Transverse colon (tissue), 4 donors: Measurements from ENCODE around the gene ZNF560. TPM values are rescaled to one million over a fixed set of nuclear protein-coding genes. Genes with fewer than 3 reads are reported as not detected.

ENCODE experiments used
- DNase-seq: peaks from one replicate; pipeline ENCODE4 v3.0.0-alpha.2; 2019
- H3K27ac ChIP-seq, 4 donors: fragments of 200-600 bp; sonication (generic); 2 replicates each; pipeline ENCODE4 v1.5.1; 2016 to 2018; ENCODE audit warnings: inconsistent platforms in 4 of 4
- H3K27me3 ChIP-seq: fragments of 200-600 bp; sonication (generic); 2 replicates; pipeline ENCODE4 v1.5.1; 2017; ENCODE audit warnings: inconsistent platforms
- H3K36me3 ChIP-seq, 4 donors: fragments of 200-600 bp; sonication (generic); 2 replicates each; pipeline ENCODE4 v1.5.1; 2017 to 2019; ENCODE audit warnings: inconsistent platforms in 4 of 4
- H3K4me1 ChIP-seq, 4 donors: fragments of 200-600 bp; sonication (generic); 2 replicates each; pipeline ENCODE4 v1.5.1; 2017 to 2020; ENCODE audit warnings: inconsistent platforms in 4 of 4
- H3K4me3 ChIP-seq, 4 donors: fragments of 200-600 bp; sonication (generic); 1 replicate in 1 of 4; 2 replicates in 3 of 4; pipeline versions ENCODE4 v1.5.1 to v1.6.1; 2017 to 2019; ENCODE audit warnings: inconsistent platforms in 4 of 4
- H3K9me3 ChIP-seq, 2 donors: fragments of 200-600 bp; sonication (generic); 2 replicates each; pipeline ENCODE4 v1.5.1; 2017 to 2019; ENCODE audit warnings: inconsistent platforms in 2 of 2
- CTCF ChIP-seq, 5 experiments: fragments of 200-600 bp in 3 of 5; fragments of 450-650 bp in 2 of 5; sonication (generic) in 3 of 5; IDR thresholded peaks; 1 replicate in 2 of 5; 2 replicates in 3 of 5; pipeline ENCODE4 v1.5.1; 2016 to 2017; ENCODE audit warnings: antibody characterized with exemption in 5 of 5, inconsistent platforms in 3 of 5, mild to moderate bottlenecking in 2 of 5, moderate library complexity in 1 of 5
- EP300 ChIP-seq: sonication (generic); formaldehyde crosslinking; IDR thresholded peaks from one replicate; pipeline ENCODE4 v1.6.1; 2017; ENCODE audit warnings: antibody characterized with exemption, low read depth
- POLR2A ChIP-seq: fragments of 450-650 bp; IDR thresholded peaks from one replicate; pipeline ENCODE4 v1.6.1; 2016; ENCODE audit warnings: antibody characterized with exemption, mild to moderate bottlenecking, moderate library complexity
- POLR2AphosphoS5 ChIP-seq, 3 donors: sonication (generic); formaldehyde crosslinking; IDR thresholded peaks; one replicate each; pipeline ENCODE4 v1.6.1; 2016; ENCODE audit warnings: antibody characterized with exemption in 3 of 3
- WGBS, 2 donors: methylation state at CpG; one replicate each; pipeline ENCODE4 v1.1.5; 2018; ENCODE audit warnings: low coverage in 1 of 2; 5-methylcytosine and 5-hydroxymethylcytosine counted together
- in situ Hi-C, 4 donors: fragments of 200-750 bp; cut with MboI; loops; one replicate each; pipeline versions ENCODE4 v1.15.0 to v1.15.1; 2017; ENCODE audit warnings: low sequenced_read_pairs in 3 of 4, low pct_ligation_motif_present in 1 of 4, low pct_unique_long_range_greater_than_20kb in 1 of 4
- intact Hi-C: fragments of 100-400 bp; cut with DNase I; formaldehyde crosslinking; loops from one replicate; pipeline ENCODE4 v1.15.1; 2023; ENCODE audit warnings: low total_unique reads
- total RNA-seq, 4 donors: library from RNA; depleted of rRNA; stranded (reverse); fragments of >200 nt; gene quantifications; one replicate each; pipeline ENCODE4 v1.1.0, GENCODE V29; 2016

ZNF560 gene
- total RNA-seq, 4 donors from 2014 or later: not detected

DNA sequence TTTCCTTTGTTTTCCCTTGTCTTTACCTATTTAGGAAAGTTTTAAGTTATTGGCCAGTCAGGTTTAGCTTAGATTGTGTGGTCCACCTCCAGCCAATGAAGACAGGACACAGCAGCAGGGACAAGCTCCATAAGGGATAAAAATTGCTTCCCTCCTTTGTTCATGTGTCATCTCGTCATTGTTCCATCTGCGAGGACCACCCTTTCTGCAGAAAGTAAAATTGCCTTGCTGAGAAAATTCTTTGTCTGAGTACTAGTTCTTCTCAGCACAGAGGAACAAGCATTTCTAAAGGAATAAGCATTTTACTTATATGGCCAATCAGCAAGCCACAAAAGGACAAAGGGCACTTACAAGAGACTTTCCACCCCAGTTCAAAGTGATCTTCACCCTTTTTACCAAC, 11.4 kb downstream of the ZNF560 start:
- in situ Hi-C loops: no loop called here

DNA sequence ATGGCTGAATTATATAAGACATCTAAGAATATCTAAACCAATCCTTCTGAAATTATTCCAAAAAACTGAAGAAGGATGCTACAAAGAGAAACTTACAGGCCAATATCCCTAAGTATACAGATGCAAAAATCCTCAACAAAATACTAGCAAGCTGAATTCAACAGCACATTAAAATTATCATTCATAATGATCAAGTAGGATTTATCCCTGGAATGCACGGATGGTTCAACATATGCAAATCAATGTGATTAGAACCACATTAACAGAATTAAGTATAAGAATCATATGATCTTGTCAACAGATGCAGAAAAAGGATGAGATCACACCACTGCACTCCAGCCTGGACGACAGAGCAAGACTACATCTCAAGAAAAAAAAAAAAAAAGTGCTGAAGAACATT, 13.3 kb downstream of the ZNF560 start:
- no peak for DNase-seq
- TF ChIP-seq EP300 (no peak), CTCF (IDR thresholded peaks at IDR 0.05) (no peak), POLR2AphosphoS5 (IDR thresholded peaks at IDR 0.05) (no peak), POLR2A (no peak)

More for the DNA sequence above, 11.4 kb downstream of the ZNF560 start:
- intact Hi-C loops: no loop called here
- WGBS, 2 donors: 86 to 100% methylated on average over 1 to 2 of the region's 2 CpGs
- Histone ChIP-seq H3K9me3 (peaks cover 26 to 31% of the 10 kb centered on the region in 2 donors), H3K27ac (no peak overlapping the region), H3K4me3 (no peak overlapping the region), H3K36me3 (no peaks in the 10 kb centered on the region), H3K4me1 (no peaks in the 10 kb centered on the region), H3K27me3 (no peaks in the 10 kb centered on the region)
- no peak for DNase-seq
- TF ChIP-seq POLR2AphosphoS5 (IDR thresholded peaks at IDR 0.05): no peak
- TF ChIP-seq POLR2A: no peak
- TF ChIP-seq CTCF (IDR thresholded peaks at IDR 0.05): no peak
- no peak for TF ChIP-seq EP300

DNA sequence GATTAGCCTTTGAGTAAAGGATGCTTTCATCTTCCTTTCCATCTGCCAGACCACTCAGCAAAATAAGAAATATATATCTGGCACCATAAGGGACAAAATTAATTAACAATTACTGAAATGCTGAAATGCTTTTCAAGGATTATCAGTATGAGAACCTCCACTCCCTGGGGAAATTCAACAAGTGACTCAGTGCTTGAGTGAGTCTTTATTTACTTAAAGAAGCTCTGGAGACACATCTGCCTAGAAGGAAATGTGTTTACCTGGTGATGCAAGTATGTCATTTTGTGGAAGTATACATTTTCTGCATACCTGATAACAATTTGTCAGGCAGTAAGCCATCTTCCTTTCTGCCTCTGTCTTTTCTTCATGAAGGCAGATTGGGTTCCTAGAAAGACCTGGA, 23.4 kb downstream of the ZNF560 start:
- intact Hi-C loops (no loop called here), in situ Hi-C loops (no loop called here)
- no peaks in the 10 kb centered on the region for H3K36me3 ChIP-seq
- no peak for TF ChIP-seq POLR2AphosphoS5 (IDR thresholded peaks at IDR 0.05)
- TF ChIP-seq CTCF (IDR thresholded peaks at IDR 0.05): no peak
- TF ChIP-seq POLR2A: no peak
- no peak for TF ChIP-seq EP300
- H3K9me3 ChIP-seq: peaks cover 7 to 19% of the 10 kb centered on the region in 2 donors
- H3K4me3 ChIP-seq: no peak overlapping the region
- no peaks in the 10 kb centered on the region for H3K27me3 ChIP-seq
- no peaks in the 10 kb centered on the region for H3K4me1 ChIP-seq
- no peak overlapping the region for H3K27ac ChIP-seq
- DNase-seq: no peak

More for the DNA sequence above, 13.3 kb downstream of the ZNF560 start:
- intact Hi-C loops: no loop called here
- H3K4me3 ChIP-seq: no peak overlapping the region
- H3K27ac ChIP-seq: no peak overlapping the region
- no peaks in the 10 kb centered on the region for H3K27me3 ChIP-seq
- 88 to 89% methylated on average over 2 of the region's 2 CpGs for WGBS, 2 donors
- no peaks in the 10 kb centered on the region for H3K4me1 ChIP-seq
- H3K9me3 ChIP-seq: peaks cover 26 to 31% of the 10 kb centered on the region in 2 donors
- no peaks in the 10 kb centered on the region for H3K36me3 ChIP-seq
- in situ Hi-C loops: no loop called here

GRCh38 chr19:9467161-9467560, 31.3 kb downstream of the ZNF560 start:
- Histone ChIP-seq H3K36me3 (no peaks in the 10 kb centered on the region), H3K27ac (no peak overlapping the region), H3K9me3 (peaks cover 47 to 53% of the 10 kb centered on the region in 2 donors), H3K4me3 (no peak overlapping the region), H3K27me3 (no peaks in the 10 kb centered on the region), H3K4me1 (no peaks in the 10 kb centered on the region)
- WGBS, 2 donors: 90 to 95% methylated on average over 6 to 7 of the region's 7 CpGs
- TF ChIP-seq POLR2AphosphoS5 (IDR thresholded peaks at IDR 0.05) (no peak), CTCF (IDR thresholded peaks at IDR 0.05) (no peak), EP300 (no peak), POLR2A (no peak)
- DNase-seq: no peak
- in situ Hi-C loops (no loop called here), intact Hi-C loops (no loop called here)
